ENCODE results near the gene GRIK5.
"Not testable (repeated sequence)": the region's sequence is repeated elsewhere in the genome, so short reads cannot be mapped to it uniquely, and the experiment has no call there.

The GRIK5 gene

GRCh38 chr19:41994994-41995958, 74.7 kb downstream of the GRIK5 start:
- DNase-seq (ENCODE audit: low read depth in 2 of 3, low spot score in 2 of 3), result no peak

GRCh38 chr19:41994521-41994971, 75.5 kb downstream of the GRIK5 start:
- DNase-seq (ENCODE audit: low read depth in 2 of 3, low spot score in 2 of 3), result no peak

GRCh38 chr19:41993612-41994483, 76.2 kb downstream of the GRIK5 start, which contains the start of gene ATP1A3:
TSS of gene ATP1A3 (minus strand) at chr19:41994230. CDS start at chr19:41994076, 154 bp downstream.
- DNase-seq (ENCODE audit: low read depth in 2 of 3, low spot score in 2 of 3), result peak; percentile 24 to 38 (median 27)

- not testable (repeated sequence) for DNase-seq (ENCODE audit: low read depth in 2 of 3, low spot score in 2 of 3)
These were observed 78.0 kb downstream of the GRIK5 start for GRCh38 chr19:41991925-41992569.

GRCh38 chr19:41991025-41991424, 79.0 kb downstream of the GRIK5 start:
- DNase-seq (ENCODE audit: low read depth in 2 of 3, low spot score in 2 of 3), result no peak

GRCh38 chr19:41990615-41991014, 79.4 kb downstream of the GRIK5 start:
- DNase-seq (ENCODE audit: low read depth in 2 of 3, low spot score in 2 of 3), result no peak

GRCh38 chr19:41990028-41990427, 80.0 kb downstream of the GRIK5 start:
- no peak for DNase-seq (ENCODE audit: low read depth in 2 of 3, low spot score in 2 of 3)

- no peak for DNase-seq (ENCODE audit: low read depth in 2 of 3, low spot score in 2 of 3)
These were observed 81.1 kb downstream of the GRIK5 start for GRCh38 chr19:41988947-41989346.

- no peak for DNase-seq (ENCODE audit: low read depth in 2 of 3, low spot score in 2 of 3)
These were observed 82.7 kb downstream of the GRIK5 start for GRCh38 chr19:41987141-41987860.

GRCh38 chr19:41984961-41985360, 85.0 kb downstream of the GRIK5 start:
- DNase-seq (ENCODE audit: low read depth in 2 of 3, low spot score in 2 of 3), result no peak

GRCh38 chr19:41981724-41982123, 88.3 kb downstream of the GRIK5 start:
- DNase-seq (ENCODE audit: low read depth in 2 of 3, low spot score in 2 of 3), result no peak

- no peak for DNase-seq (ENCODE audit: low read depth in 2 of 3, low spot score in 2 of 3)
These were observed 91.5 kb downstream of the GRIK5 start for GRCh38 chr19:41978470-41978869.

- no peak for DNase-seq (ENCODE audit: low read depth in 2 of 3, low spot score in 2 of 3)
These were observed 92.1 kb downstream of the GRIK5 start for GRCh38 chr19:41977916-41978315.

- DNase-seq (ENCODE audit: low read depth in 2 of 3, low spot score in 2 of 3), result no peak
These were observed 95.4 kb downstream of the GRIK5 start for GRCh38 chr19:41974652-41975051.

GRCh38 chr19:41971363-41971762, 98.6 kb downstream of the GRIK5 start:
- DNase-seq (ENCODE audit: low read depth in 2 of 3, low spot score in 2 of 3), result no peak

GRCh38 chr19:41969772-41970458, 100.1 kb downstream of the GRIK5 start:
- DNase-seq (ENCODE audit: low read depth in 2 of 3, low spot score in 2 of 3), result no peak

GRCh38 chr19:41968751-41969595, 101.0 kb downstream of the GRIK5 start:
- no peak for DNase-seq (ENCODE audit: low read depth in 2 of 3, low spot score in 2 of 3)

- DNase-seq (ENCODE audit: low read depth in 2 of 3, low spot score in 2 of 3), result no peak
These were observed 102.8 kb downstream of the GRIK5 start for GRCh38 chr19:41967054-41967783.
